HL-60/S4 treated with retinoic acid at 250 ng/mL for 4 days and 3 days (cell line): ENCODE results near the gene PRUNE2.

ENCODE experiments used
- in situ Hi-C: fragments of 300-500 bp; cut with MboI; formaldehyde crosslinking; loops from 2 replicates; pipeline ENCODE4 v1.7.0; 2022; ENCODE audit warnings: low sequenced_read_pairs

Gene PRUNE2

DNA sequence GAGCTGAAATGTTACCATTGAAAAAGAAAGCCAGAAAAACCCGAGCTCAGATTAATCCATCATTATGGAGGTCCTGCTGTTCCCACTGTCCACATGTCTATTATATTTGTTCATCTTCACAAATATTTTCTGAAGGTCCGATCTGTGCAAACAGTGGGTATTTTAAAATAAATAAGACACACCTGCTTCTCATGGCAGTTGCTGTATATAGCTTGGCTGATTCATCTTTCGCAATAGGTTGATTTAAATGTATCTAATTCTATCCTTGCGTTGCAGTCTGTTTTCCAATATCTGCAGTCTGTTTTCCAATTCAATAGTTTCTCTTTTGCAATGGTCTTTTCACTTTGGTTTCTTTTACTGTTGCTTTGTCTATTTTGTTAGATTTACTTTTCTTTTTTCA, 229.1 kb downstream of the PRUNE2 start:
- in situ Hi-C loops: no loop called here

GRCh38 chr9:76667521-76667957, 238.4 kb downstream of the PRUNE2 start:
- in situ Hi-C loops: loop anchor here (10.0 kb wide), 1 partner anchor 213 kb away; the partner anchor contains the start of gene GCNT1

- in situ Hi-C loops: loop anchor here (10.0 kb wide), 1 partner anchor 211 kb away; the partner anchor contains the start of gene GCNT1
Measured at GRCh38 chr9:76665966-76666365, 239.9 kb downstream of the PRUNE2 start.

GRCh38 chr9:76665458-76665857, 240.5 kb downstream of the PRUNE2 start:
- in situ Hi-C loops: loop anchor here (10.0 kb wide), 1 partner anchor 211 kb away; the partner anchor contains the start of gene GCNT1

DNA sequence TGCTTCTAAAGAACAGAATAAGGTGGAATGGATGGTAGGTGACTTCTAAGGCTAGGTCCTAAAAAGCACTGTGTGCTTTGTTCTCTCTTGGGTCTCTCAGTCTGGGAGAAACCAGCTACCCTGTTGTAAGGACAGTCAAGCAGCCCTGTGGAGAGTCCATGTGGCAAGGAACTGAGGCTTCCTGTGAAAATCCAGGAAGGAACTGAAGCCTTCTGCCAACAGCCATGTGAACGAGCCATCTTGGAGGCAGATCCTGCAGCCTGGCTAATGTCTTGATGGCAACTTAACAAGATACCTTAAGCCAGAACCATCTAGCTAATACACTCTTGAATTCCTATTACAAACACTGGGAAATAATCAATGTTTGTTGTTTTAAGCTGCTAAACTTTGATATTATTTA, 241.8 kb downstream of the PRUNE2 start:
- in situ Hi-C loops: loop anchor here (10.0 kb wide), 1 partner anchor 209 kb away; the partner anchor contains the start of gene GCNT1

DNA sequence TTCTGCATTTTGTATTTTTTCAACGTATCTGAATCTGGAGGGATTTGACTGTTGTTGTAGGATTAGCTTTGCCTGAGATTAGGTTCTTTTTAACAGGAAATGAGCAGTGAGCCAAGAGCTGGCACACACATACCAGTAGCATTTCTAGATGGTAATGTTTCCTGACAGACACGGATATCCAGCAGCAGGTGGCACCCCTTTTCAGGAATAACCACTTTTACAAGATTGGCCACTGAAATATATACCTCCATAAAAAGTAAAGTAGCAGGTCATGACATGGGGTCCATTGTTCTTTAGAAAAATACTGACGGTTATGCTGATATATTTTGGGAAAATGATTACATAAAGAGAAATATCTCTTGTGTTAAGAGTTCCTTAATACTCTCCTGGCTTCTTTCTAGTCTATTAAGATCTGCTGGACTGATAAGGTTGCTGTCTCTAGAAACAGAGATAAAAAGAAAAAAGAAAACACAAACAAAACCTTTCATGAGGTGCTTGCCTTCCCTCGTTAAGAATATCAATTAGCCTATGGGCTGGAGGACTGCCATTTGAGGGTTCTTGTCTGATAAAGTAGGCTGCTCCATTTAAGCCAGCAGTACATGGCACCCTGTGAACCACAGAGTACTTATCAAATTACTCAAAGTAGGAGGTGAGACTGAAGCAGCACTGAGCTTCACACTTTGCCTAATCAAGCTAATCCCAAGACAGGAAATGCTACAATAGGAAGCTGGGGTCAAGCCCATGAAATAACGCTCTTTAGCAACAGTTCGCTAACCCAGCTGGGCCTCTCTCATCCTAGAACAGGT, 243.2 kb downstream of the PRUNE2 start:
- in situ Hi-C loops: loop anchor here (10.0 kb wide), 1 partner anchor 208 kb away; the partner anchor contains the start of gene GCNT1

- in situ Hi-C loops: no loop called here
Measured at GRCh38 chr9:76658510-76659231, 247.2 kb downstream of the PRUNE2 start.

GRCh38 chr9:76657265-76657664, 248.6 kb downstream of the PRUNE2 start:
- in situ Hi-C loops: no loop called here

- in situ Hi-C loops: no loop called here
Measured at GRCh38 chr9:76655971-76656370, 249.9 kb downstream of the PRUNE2 start.

- in situ Hi-C loops: no loop called here
Measured at GRCh38 chr9:76655121-76655541, 250.8 kb downstream of the PRUNE2 start.

- in situ Hi-C loops: no loop called here
Measured at GRCh38 chr9:76654575-76654974, 251.3 kb downstream of the PRUNE2 start.

DNA sequence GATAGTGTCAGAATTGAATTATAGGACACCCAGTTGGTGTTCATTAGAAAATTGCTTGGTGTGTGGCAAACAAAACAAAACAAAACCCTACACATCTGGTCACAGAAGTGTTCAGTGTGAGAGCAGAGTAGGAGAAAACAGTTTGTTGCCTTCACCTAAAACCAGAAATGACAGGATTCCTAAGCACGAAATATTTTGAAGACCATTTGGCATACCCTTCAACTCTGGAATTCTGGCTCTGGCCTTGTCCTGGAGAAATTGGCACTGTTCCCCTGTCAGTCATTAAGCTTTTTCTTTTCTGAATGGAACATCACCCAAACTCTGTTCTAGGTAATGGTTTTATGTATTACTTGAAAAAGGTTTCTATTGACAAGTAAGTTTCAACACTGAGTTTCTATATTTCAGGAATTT, 251.9 kb downstream of the PRUNE2 start:
- in situ Hi-C loops: no loop called here

- in situ Hi-C loops: no loop called here
Measured at GRCh38 chr9:76652894-76653293, 253.0 kb downstream of the PRUNE2 start.

DNA sequence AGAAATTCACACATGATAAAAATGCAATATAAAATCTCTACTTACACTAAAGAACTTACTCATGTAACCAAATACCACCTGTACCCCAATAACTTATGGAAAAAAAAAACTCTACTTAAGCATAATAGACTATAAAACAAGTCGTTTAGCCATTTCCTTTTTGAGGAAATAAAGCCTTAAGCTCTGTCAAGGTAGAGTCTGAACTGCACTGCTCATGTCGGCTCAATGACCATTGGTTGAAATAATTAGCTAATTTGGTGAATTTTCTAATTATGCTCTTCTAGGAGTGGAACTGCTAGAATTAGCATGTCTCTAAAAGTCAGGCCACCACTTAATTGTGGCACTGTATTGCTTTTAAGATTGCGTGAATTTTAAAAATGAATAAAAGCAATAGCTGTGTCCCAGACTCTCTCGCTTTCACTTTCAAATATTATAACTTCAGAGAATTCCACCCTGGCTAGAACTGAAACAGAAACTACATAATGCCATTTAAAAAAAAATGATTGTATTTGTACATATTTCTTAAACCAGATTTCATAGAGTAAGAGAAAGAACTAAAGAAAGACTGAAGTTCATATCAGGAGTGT, 254.7 kb downstream of the PRUNE2 start:
- in situ Hi-C loops: no loop called here

DNA sequence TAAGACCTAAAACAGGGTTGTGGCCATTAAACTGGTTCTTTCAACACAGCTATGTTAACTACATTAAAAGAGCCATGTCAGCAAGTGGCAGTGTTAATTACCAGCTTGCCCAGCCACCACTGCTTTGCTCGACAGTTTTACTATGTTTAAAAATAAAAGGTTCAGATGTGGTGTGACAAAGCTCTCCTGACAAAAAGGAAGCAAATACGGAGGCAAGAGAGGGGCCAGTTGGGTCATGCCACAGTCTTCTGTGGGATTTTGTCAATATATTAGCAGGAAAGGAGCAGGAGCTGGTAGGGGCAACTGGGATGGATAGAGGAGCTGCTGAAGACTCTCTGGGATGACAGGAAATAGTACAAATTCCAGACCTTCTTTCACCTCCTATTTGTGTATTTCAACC, 255.2 kb downstream of the PRUNE2 start:
- in situ Hi-C loops: no loop called here

GRCh38 chr9:76649894-76650293, 256.0 kb downstream of the PRUNE2 start:
- in situ Hi-C loops: no loop called here

GRCh38 chr9:76646249-76646648, 259.7 kb downstream of the PRUNE2 start:
- in situ Hi-C loops: no loop called here

GRCh38 chr9:76644647-76645250, 261.2 kb downstream of the PRUNE2 start:
- in situ Hi-C loops: no loop called here

GRCh38 chr9:76644171-76644570, 261.7 kb downstream of the PRUNE2 start:
- in situ Hi-C loops: no loop called here

GRCh38 chr9:76643399-76644117, 262.4 kb downstream of the PRUNE2 start:
- in situ Hi-C loops: no loop called here
